Measurements from ENCODE around the gene ACSL6. TPM values are rescaled to one million over a fixed set of nuclear protein-coding genes. Genes with fewer than 3 reads are reported as not detected.
"Not testable (repeated sequence)": the region's sequence is repeated elsewhere in the genome, so short reads cannot be mapped to it uniquely, and the experiment has no call there.

ACSL6 gene
- total and polyA plus RNA-seq, 5 donors: 1.7 to 6.7 (median 3.0) TPM

DNA sequence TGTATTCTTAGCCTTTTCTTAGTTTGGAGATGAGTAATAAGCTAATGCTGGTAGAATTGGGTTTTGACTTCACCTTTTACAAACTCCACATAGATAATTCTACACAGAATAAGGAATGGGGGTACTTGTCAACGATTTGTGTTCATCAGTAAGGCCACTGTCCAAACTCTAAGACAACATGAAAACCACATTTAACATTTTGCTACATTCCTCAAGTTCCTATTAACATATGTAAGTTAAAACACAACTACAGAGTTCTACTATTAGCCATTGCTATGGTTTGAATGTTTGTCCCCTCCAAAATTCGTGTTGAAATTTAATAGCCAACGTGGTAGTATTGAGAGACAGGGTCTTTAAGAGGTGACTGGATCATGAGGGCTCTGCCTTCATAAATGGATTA, 97.9 kb downstream of the ACSL6 start:
- Histone ChIP-seq H3K9me3 (ENCODE audit: control insufficient read depth, low read length) (no peaks in the 10 kb centered on the region), H3K4me3 (ENCODE audit: low read length) (no peak overlapping the region), H3K27me3 (ENCODE audit: control insufficient read depth, insufficient read depth) (no peaks in the 10 kb centered on the region), H3K4me1 (ENCODE audit: control insufficient read depth, insufficient read depth, low read length) (no peaks in the 10 kb centered on the region), H3K27ac (ENCODE audit: low read length) (no peak overlapping the region)
- 52% methylated on average over 3 of the region's 3 CpGs for WGBS
- no peak for ATAC-seq
- intact Hi-C loops (cut with DNase I): no loop called here
- no peak for DNase-seq

DNA sequence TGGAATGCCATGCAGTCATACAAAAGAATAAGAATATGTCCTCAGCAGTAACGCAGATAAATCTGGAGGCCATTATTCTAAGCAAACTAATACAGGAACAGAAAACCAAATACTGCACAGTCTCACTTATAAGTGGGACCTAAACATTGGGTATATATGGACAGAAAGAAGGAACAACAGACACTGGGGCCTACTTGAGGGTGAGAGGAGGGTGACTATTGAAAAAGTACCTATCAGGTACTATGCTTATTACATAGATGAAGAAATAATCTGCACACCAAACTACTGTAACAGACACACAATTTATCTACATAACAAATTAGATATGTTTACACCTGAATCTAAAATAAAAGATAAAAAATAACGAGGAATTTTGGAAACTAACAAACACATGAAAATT, 104.8 kb downstream of the ACSL6 start:
- DNase-seq (no peak), ATAC-seq (no peak)
- H3K27me3 ChIP-seq (ENCODE audit: control insufficient read depth, insufficient read depth): no peaks in the 10 kb centered on the region
- no peaks in the 10 kb centered on the region for H3K9me3 ChIP-seq (ENCODE audit: control insufficient read depth, low read length)
- H3K4me1 ChIP-seq (ENCODE audit: control insufficient read depth, insufficient read depth, low read length): no peaks in the 10 kb centered on the region
- WGBS: 74% methylated on average over 2 of the region's 2 CpGs
- no peak overlapping the region for H3K4me3 ChIP-seq (ENCODE audit: low read length)
- intact Hi-C loops (cut with DNase I): no loop called here
- H3K27ac ChIP-seq (ENCODE audit: low read length): no peak overlapping the region

DNA sequence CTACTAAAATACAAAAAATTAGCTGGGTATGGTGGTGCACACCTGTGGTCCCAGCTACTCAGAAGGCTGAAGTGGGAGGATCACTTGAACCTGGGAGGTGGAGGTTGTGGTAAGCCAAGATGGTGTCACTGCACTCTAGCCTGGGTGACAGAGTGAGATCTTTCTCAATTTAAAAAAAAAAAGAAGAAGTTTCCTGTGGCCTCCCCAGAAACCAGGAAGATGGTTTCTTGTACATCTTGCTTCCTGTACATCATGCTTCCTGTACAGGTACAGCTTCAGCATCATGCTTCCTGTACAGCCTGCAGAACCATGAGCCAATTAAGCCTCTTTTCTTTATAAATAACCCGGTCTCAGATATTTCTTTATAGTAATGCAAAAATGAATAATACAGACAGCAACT, 109.2 kb downstream of the ACSL6 start:
- WGBS: 75% methylated on average over 1 of the region's 1 CpG
- H3K4me3 ChIP-seq (ENCODE audit: low read length); H3K4me1 ChIP-seq (ENCODE audit: control insufficient read depth, insufficient read depth, low read length); H3K9me3 ChIP-seq (ENCODE audit: control insufficient read depth, low read length); DNase-seq; H3K27ac ChIP-seq (ENCODE audit: low read length); ATAC-seq; intact Hi-C loops (cut with DNase I); H3K27me3 ChIP-seq (ENCODE audit: control insufficient read depth, insufficient read depth): not testable (repeated sequence)

Other genes with a start within 250 kb of the ACSL6 start
- gene FNIP1, start 214.6 kb downstream of the ACSL6 start, total RNA-seq: 10 to 100 TPM; 26.8 to 35.8 (median 31.2) TPM
- 5.8 TPM for gene FNIP1, start 214.6 kb downstream of the ACSL6 start, polyA plus RNA-seq
- gene MEIKIN, start 66.0 kb downstream of the ACSL6 start, total RNA-seq: under 1 TPM in 1 of 4 donors, not detected in 3; 0.20 TPM
- gene MEIKIN, start 66.0 kb downstream of the ACSL6 start, polyA plus RNA-seq: 0.20 TPM
- not detected for gene IL3, start 49.0 kb upstream of the ACSL6 start, total RNA-seq
- gene IL3, start 49.0 kb upstream of the ACSL6 start, polyA plus RNA-seq: not detected
- not detected for gene CSF2, start 62.1 kb upstream of the ACSL6 start, total RNA-seq
- not detected for gene CSF2, start 62.1 kb upstream of the ACSL6 start, polyA plus RNA-seq
- gene P4HA2, start 216.2 kb upstream of the ACSL6 start, total RNA-seq: 100 to 1,000 TPM in 1 of 4 donors, 10 to 100 TPM in 3; 58.9 to 103 (median 71.8) TPM
- 51.9 TPM for gene P4HA2, start 216.2 kb upstream of the ACSL6 start, polyA plus RNA-seq
- 100 to 1,000 TPM in 1 of 4 donors, 10 to 100 TPM in 3; 47.8 to 113 (median 54.3) TPM for gene PDLIM4, start 246.0 kb upstream of the ACSL6 start, total RNA-seq
- gene PDLIM4, start 246.0 kb upstream of the ACSL6 start, polyA plus RNA-seq: 35.0 TPM

Data from right cardiac atrium (tissue), 5 donors.